C4-2B (cell line): ENCODE data around the gene MRAS.
"Not testable (repeated sequence)": the region's sequence is repeated elsewhere in the genome, so short reads cannot be mapped to it uniquely, and the experiment has no call there.

Source experiments
- CTCF ChIP-seq: fragments of 450-650 bp; conservative IDR thresholded peaks from 2 replicates; pipeline ENCODE4 v1.5.1; 2017; ENCODE audit warnings: mild to moderate bottlenecking
- ZFX ChIP-seq: fragments of 450-650 bp; IDR thresholded peaks from 2 replicates; pipeline ENCODE4 v1.6.1; 2017

- TF ChIP-seq CTCF, ZFX: not testable (repeated sequence)
Measured at GRCh38 chr3:138377212-138377611, 28.8 kb downstream of the MRAS start.
